H1 (cell line): ENCODE results near the gene GPR180.

Experiments
- CBX8 ChIP-seq: fragments of 300-800, 300-1000 bp; sonication (generic); IDR thresholded peaks from 2 replicates; pipeline ENCODE4 v1.7.1; 2016; ENCODE audit warnings: low read depth, low read length, borderline replicate concordance
- CHD2 ChIP-seq: IDR thresholded peaks from 2 replicates; pipeline ENCODE4 v1.6.1; 2012; ENCODE audit warnings: low read length, improper control_type of control experiment
- CREB1 ChIP-seq: IDR thresholded peaks from 2 replicates; pipeline ENCODE4 v1.6.1; 2012; ENCODE audit warnings: inconsistent platforms
- EZH2 ChIP-seq: fragments of 200-600 bp; sonication (generic); IDR thresholded peaks from 2 replicates; pipeline ENCODE4 v1.7.1; 2012; ENCODE audit warnings: low read depth, mild to moderate bottlenecking, moderate library complexity, low read length, inconsistent platforms; ENCODE audit not compliant: severe bottlenecking
- HDAC6 ChIP-seq: IDR thresholded peaks from one replicate; pipeline ENCODE4 v1.7.1; 2012; ENCODE audit warnings: low read depth, mild to moderate bottlenecking, inconsistent platforms, low read length, moderate library complexity
- NANOG ChIP-seq: IDR thresholded peaks from 2 replicates; pipeline ENCODE4 v1.6.1; 2011; ENCODE audit warnings: low read length, low read depth, mild to moderate bottlenecking, inconsistent platforms; ENCODE audit not compliant: insufficient read depth, poor library complexity, severe bottlenecking
- POLR2AphosphoS5 ChIP-seq: IDR thresholded peaks from 2 replicates; pipeline ENCODE4 v1.6.1; 2011; ENCODE audit warnings: low read depth, low read length
- RAD21 ChIP-seq, 2 experiments: IDR thresholded peaks in 1 of 2; conservative IDR thresholded peaks in 1 of 2; 2 replicates each; pipeline ENCODE4 v1.6.1; 2011; ENCODE audit warnings: low read depth in 2 of 2, low read length in 2 of 2, improper control_type of control experiment in 1 of 2, inconsistent platforms in 1 of 2, mild to moderate bottlenecking in 1 of 2, moderate library complexity in 1 of 2
- SP2 ChIP-seq: IDR thresholded peaks from 2 replicates; pipeline ENCODE4 v1.6.1; 2012; ENCODE audit warnings: mild to moderate bottlenecking, low read length, inconsistent platforms
- TF ChIP-seq, protein P1 (sequence below), 3 experiments: IDR thresholded peaks; 1 replicate in 2 of 3; 2 replicates in 1 of 3; pipeline versions ENCODE4 v1.5.1 to v1.6.1; 2011; ENCODE audit warnings: low read length in 3 of 3, mild to moderate bottlenecking in 3 of 3, inconsistent platforms in 2 of 3, low read depth in 1 of 3, moderate library complexity in 1 of 3; ENCODE audit not compliant: insufficient read depth in 1 of 3; ENCODE audit errors: control extremely low read depth in 1 of 3

DNA sequence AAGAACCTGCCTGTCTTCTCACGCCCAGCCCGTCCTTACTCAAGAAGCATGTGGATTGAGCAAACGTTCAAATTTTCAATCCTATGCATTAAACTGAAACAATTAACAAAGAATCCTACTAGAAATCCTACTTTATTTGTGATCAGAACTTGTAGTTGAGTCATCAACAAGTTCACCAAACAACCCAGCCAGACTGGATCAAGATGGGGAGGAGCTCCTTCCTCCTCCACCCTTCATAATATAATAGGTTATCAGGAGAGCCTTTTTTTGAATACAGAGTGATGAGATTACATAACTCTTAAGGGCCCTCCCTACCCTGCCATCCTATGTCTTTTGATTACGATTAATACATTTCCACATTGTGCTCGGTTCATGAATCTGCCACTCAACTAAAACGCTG, 78.0 kb downstream of the GPR180 start:
- TF ChIP-seq, protein P1, sequence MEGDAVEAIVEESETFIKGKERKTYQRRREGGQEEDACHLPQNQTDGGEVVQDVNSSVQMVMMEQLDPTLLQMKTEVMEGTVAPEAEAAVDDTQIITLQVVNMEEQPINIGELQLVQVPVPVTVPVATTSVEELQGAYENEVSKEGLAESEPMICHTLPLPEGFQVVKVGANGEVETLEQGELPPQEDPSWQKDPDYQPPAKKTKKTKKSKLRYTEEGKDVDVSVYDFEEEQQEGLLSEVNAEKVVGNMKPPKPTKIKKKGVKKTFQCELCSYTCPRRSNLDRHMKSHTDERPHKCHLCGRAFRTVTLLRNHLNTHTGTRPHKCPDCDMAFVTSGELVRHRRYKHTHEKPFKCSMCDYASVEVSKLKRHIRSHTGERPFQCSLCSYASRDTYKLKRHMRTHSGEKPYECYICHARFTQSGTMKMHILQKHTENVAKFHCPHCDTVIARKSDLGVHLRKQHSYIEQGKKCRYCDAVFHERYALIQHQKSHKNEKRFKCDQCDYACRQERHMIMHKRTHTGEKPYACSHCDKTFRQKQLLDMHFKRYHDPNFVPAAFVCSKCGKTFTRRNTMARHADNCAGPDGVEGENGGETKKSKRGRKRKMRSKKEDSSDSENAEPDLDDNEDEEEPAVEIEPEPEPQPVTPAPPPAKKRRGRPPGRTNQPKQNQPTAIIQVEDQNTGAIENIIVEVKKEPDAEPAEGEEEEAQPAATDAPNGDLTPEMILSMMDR (IDR thresholded peaks at IDR 0.05; ENCODE audit: control extremely low read depth in 1 of 3, insufficient read depth in 1 of 3, low read depth in 1 of 3, low read length in 3 of 3) = no peak
- TF ChIP-seq HDAC6 (no peak), CHD2 (no peak), RAD21 (IDR thresholded peaks at IDR 0.05 in 1 of 2, conservative IDR thresholded peaks at IDR 0.05 in 1 of 2; ENCODE audit: low read depth in 2 of 2, low read length in 2 of 2) (no peak), CBX8 (no peak), EZH2 (no peak), SP2 (no peak), CREB1 (no peak), POLR2AphosphoS5 (no peak), NANOG (no peak)
